ENCODE measurements around the gene LRRC37A. TPM values are rescaled to one million over a fixed set of nuclear protein-coding genes. Genes with fewer than 3 reads are reported as not detected.
"Not testable (repeated sequence)": the region's sequence is repeated elsewhere in the genome, so short reads cannot be mapped to it uniquely, and the experiment has no call there.

The LRRC37A gene
- total RNA-seq, 1 experiment from 2014 or later, result 1.2 TPM

GRCh38 chr17:46341220-46341619, 46.3 kb downstream of the LRRC37A start:
- H3K4me1 ChIP-seq (ENCODE audit: control insufficient read depth in 1 of 2, insufficient read depth in 2 of 2, low read length in 2 of 2); BruUV-seq (replicated peaks); H3K4me2 ChIP-seq (ENCODE audit: low read length); RAD21 ChIA-PET (ENCODE audit: low non-redundant PET in 1 of 2, low total read pairs in 2 of 2, uncharacterized antibody in 2 of 2, unreplicated experiment in 2 of 2); H3K79me2 ChIP-seq (ENCODE audit: insufficient read depth, low read length); H3K27ac ChIP-seq (ENCODE audit: low read depth, low read length); H4K20me1 ChIP-seq (ENCODE audit: insufficient read depth); H2AFZ ChIP-seq (ENCODE audit: low read depth, low read length, poor library complexity, severe bottlenecking); H3K9me2 ChIP-seq (ENCODE audit: insufficient read depth); H3K4me3 ChIP-seq (replicated peaks in 1 of 2; ENCODE audit: low read depth in 1 of 2, low read length in 2 of 2); H3K27me3 ChIP-seq (ENCODE audit: insufficient read depth, low read length); H3K36me3 ChIP-seq (ENCODE audit: control insufficient read depth in 1 of 2, insufficient read depth in 2 of 2, low read length in 2 of 2); DNase-seq (ENCODE audit: low read depth, low spot score); H3K9me3 ChIP-seq (ENCODE audit: control insufficient read depth in 1 of 2, insufficient read depth in 1 of 2, low read depth in 1 of 2, low read length in 2 of 2); CTCF ChIA-PET; POLR2A ChIA-PET; H3K9ac ChIP-seq (ENCODE audit: low read length); intact Hi-C loops (cut with micrococcal nuclease): not testable (repeated sequence)
- peak; percentile 63 for ATAC-seq

DNA sequence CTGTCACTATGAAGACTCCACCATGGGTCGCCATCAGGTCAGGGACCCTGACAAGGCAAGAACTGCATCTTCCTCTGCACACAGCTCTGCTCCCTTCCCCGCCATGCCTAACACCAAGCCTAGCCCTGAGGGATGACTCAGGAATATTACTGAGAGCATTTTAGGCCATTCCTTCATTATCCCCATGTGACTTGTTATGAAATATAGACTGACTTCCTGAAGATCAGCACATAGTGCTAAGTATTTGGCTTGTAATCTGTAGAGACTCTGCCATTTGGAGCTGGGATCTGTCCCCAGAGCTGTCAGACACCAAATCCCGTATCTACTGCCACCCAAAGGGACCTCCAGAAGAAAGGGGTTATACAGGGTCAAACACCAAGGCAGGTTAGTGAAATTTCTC, 47.2 kb downstream of the LRRC37A start:
- H3K9ac ChIP-seq (ENCODE audit: low read length); H3K27me3 ChIP-seq (ENCODE audit: insufficient read depth, low read length); H4K20me1 ChIP-seq (ENCODE audit: insufficient read depth); BruUV-seq (replicated peaks); H3K4me2 ChIP-seq (ENCODE audit: low read length); H2AFZ ChIP-seq (ENCODE audit: low read depth, low read length, poor library complexity, severe bottlenecking); H3K9me2 ChIP-seq (ENCODE audit: insufficient read depth); H3K36me3 ChIP-seq (ENCODE audit: control insufficient read depth in 1 of 2, insufficient read depth in 2 of 2, low read length in 2 of 2); H3K4me3 ChIP-seq (replicated peaks in 1 of 2; ENCODE audit: low read depth in 1 of 2, low read length in 2 of 2); POLR2A ChIA-PET; DNase-seq (ENCODE audit: low read depth, low spot score); CTCF ChIA-PET; H3K27ac ChIP-seq (ENCODE audit: low read depth, low read length); intact Hi-C loops (cut with micrococcal nuclease); RAD21 ChIA-PET (ENCODE audit: low non-redundant PET in 1 of 2, low total read pairs in 2 of 2, uncharacterized antibody in 2 of 2, unreplicated experiment in 2 of 2); H3K4me1 ChIP-seq (ENCODE audit: control insufficient read depth in 1 of 2, insufficient read depth in 2 of 2, low read length in 2 of 2); H3K9me3 ChIP-seq (ENCODE audit: control insufficient read depth in 1 of 2, insufficient read depth in 1 of 2, low read depth in 1 of 2, low read length in 2 of 2); H3K79me2 ChIP-seq (ENCODE audit: insufficient read depth, low read length): not testable (repeated sequence)
- peak; percentile 15; the same call in 1 of the 2 replicates for ATAC-seq

DNA sequence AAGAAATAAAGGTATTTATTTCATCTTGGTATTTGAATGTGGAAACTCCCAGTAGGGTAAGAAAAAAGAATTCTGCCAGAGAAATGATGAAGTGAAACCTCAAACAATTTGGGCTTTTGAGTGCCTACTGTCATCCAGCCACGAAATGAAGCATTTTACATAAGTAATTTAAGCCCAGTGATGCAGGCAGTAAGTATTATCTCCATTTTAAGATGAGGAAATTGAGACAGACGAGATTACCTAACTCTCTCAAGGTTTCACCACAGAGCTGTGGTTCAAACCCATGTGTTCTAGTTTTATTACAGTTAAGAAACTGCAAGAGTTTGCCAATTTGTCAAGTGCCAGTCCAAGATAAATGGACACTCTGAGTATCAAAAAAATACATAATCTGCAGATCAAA, 53.4 kb downstream of the LRRC37A start:
- H3K4me3 ChIP-seq (replicated peaks in 1 of 2; ENCODE audit: low read depth in 1 of 2, low read length in 2 of 2); H3K9me3 ChIP-seq (ENCODE audit: control insufficient read depth in 1 of 2, insufficient read depth in 1 of 2, low read depth in 1 of 2, low read length in 2 of 2); POLR2A ChIA-PET; ATAC-seq; H3K36me3 ChIP-seq (ENCODE audit: control insufficient read depth in 1 of 2, insufficient read depth in 2 of 2, low read length in 2 of 2); H3K79me2 ChIP-seq (ENCODE audit: insufficient read depth, low read length); H4K20me1 ChIP-seq (ENCODE audit: insufficient read depth); H3K4me1 ChIP-seq (ENCODE audit: control insufficient read depth in 1 of 2, insufficient read depth in 2 of 2, low read length in 2 of 2); BruUV-seq (replicated peaks); H3K27me3 ChIP-seq (ENCODE audit: insufficient read depth, low read length); RAD21 ChIA-PET (ENCODE audit: low non-redundant PET in 1 of 2, low total read pairs in 2 of 2, uncharacterized antibody in 2 of 2, unreplicated experiment in 2 of 2); H3K27ac ChIP-seq (ENCODE audit: low read depth, low read length); H2AFZ ChIP-seq (ENCODE audit: low read depth, low read length, poor library complexity, severe bottlenecking); H3K9me2 ChIP-seq (ENCODE audit: insufficient read depth); DNase-seq (ENCODE audit: low read depth, low spot score); CTCF ChIA-PET; intact Hi-C loops (cut with micrococcal nuclease); H3K9ac ChIP-seq (ENCODE audit: low read length); H3K4me2 ChIP-seq (ENCODE audit: low read length): not testable (repeated sequence)

DNA sequence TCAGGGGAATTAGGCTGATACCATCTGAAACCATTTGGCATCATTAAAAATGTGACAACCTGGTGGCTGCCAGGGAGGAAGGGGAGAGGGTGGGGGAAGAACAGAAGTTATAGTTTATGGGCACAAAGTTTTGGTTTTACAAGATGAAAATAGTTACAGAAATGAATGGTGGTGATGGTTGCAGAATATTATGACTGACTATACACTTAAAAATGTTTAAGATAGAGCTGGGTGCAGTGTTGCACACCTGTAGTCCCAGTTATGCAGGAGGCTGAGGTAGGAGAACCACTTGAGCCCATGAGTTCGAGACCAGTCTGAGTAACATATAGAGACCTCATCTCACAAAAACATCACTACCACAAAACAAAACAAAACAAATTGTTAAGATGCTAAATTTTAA, 54.1 kb downstream of the LRRC37A start:
- H3K4me3 ChIP-seq (replicated peaks in 1 of 2; ENCODE audit: low read depth in 1 of 2, low read length in 2 of 2); H3K27ac ChIP-seq (ENCODE audit: low read depth, low read length); H3K9me2 ChIP-seq (ENCODE audit: insufficient read depth); H3K4me2 ChIP-seq (ENCODE audit: low read length); H3K4me1 ChIP-seq (ENCODE audit: control insufficient read depth in 1 of 2, insufficient read depth in 2 of 2, low read length in 2 of 2); CTCF ChIA-PET; H2AFZ ChIP-seq (ENCODE audit: low read depth, low read length, poor library complexity, severe bottlenecking); H3K79me2 ChIP-seq (ENCODE audit: insufficient read depth, low read length); H3K27me3 ChIP-seq (ENCODE audit: insufficient read depth, low read length); ATAC-seq; H3K36me3 ChIP-seq (ENCODE audit: control insufficient read depth in 1 of 2, insufficient read depth in 2 of 2, low read length in 2 of 2); POLR2A ChIA-PET; intact Hi-C loops (cut with micrococcal nuclease); DNase-seq (ENCODE audit: low read depth, low spot score); RAD21 ChIA-PET (ENCODE audit: low non-redundant PET in 1 of 2, low total read pairs in 2 of 2, uncharacterized antibody in 2 of 2, unreplicated experiment in 2 of 2); H4K20me1 ChIP-seq (ENCODE audit: insufficient read depth); H3K9ac ChIP-seq (ENCODE audit: low read length); H3K9me3 ChIP-seq (ENCODE audit: control insufficient read depth in 1 of 2, insufficient read depth in 1 of 2, low read depth in 1 of 2, low read length in 2 of 2); BruUV-seq (replicated peaks): not testable (repeated sequence)

DNA sequence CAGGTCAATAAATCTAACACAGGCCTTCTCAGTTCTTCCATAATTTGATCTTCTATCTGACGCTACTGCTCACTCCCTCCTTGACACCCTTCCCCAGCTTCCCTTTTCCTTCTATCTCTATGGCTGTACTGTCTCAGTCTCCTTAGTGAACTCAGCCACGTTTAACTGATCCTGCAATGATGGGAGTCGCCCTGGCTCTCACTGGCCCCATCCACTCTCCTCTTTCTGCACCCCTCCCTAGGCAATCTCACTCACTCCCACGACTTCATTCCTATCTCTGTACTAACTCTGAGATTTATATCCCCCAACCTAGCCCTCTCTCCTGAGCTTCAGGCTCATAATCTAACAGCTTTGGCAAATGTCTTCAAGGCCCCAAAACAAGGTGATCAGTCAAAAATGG, 58.9 kb downstream of the LRRC37A start:
- H3K9me3 ChIP-seq (ENCODE audit: control insufficient read depth in 1 of 2, insufficient read depth in 1 of 2, low read depth in 1 of 2, low read length in 2 of 2); intact Hi-C loops (cut with micrococcal nuclease); H3K9ac ChIP-seq (ENCODE audit: low read length); H3K27me3 ChIP-seq (ENCODE audit: insufficient read depth, low read length); H3K27ac ChIP-seq (ENCODE audit: low read depth, low read length); H3K4me2 ChIP-seq (ENCODE audit: low read length); H3K79me2 ChIP-seq (ENCODE audit: insufficient read depth, low read length); ATAC-seq; H4K20me1 ChIP-seq (ENCODE audit: insufficient read depth); RAD21 ChIA-PET (ENCODE audit: low non-redundant PET in 1 of 2, low total read pairs in 2 of 2, uncharacterized antibody in 2 of 2, unreplicated experiment in 2 of 2); CTCF ChIA-PET; H2AFZ ChIP-seq (ENCODE audit: low read depth, low read length, poor library complexity, severe bottlenecking); DNase-seq (ENCODE audit: low read depth, low spot score); H3K4me1 ChIP-seq (ENCODE audit: control insufficient read depth in 1 of 2, insufficient read depth in 2 of 2, low read length in 2 of 2); H3K9me2 ChIP-seq (ENCODE audit: insufficient read depth); H3K4me3 ChIP-seq (replicated peaks in 1 of 2; ENCODE audit: low read depth in 1 of 2, low read length in 2 of 2); BruUV-seq (replicated peaks); POLR2A ChIA-PET; H3K36me3 ChIP-seq (ENCODE audit: control insufficient read depth in 1 of 2, insufficient read depth in 2 of 2, low read length in 2 of 2): not testable (repeated sequence)

Measured in HCT116 (cell line).